Naive thymus-derived CD4-positive, alpha-beta T cell (primary cell): ENCODE measurements around the gene PDS5A. TPM values are rescaled to one million over a fixed set of nuclear protein-coding genes. Genes with fewer than 3 reads are reported as not detected.
"Not testable (repeated sequence)": the region's sequence is repeated elsewhere in the genome, so short reads cannot be mapped to it uniquely, and the experiment has no call there.

Experiments used
- ATAC-seq: fragments of 150-1000 bp; cut with Tn5 transposase; 2 replicates; pipeline ENCODE4 v1.10.0; 2021; ENCODE audit warnings: mild to moderate bottlenecking, moderate library complexity
- CTCF ChIA-PET: fragments of 350-600 bp; sonication (Branson Sonifier 250); formaldehyde crosslinking; loops from one replicate; lab custom pipeline; 2021; ENCODE audit warnings: antibody characterized with exemption; lab: Charles Lee
- POLR2A ChIA-PET: fragments of 350-600 bp; sonication (Branson Sonifier 250); formaldehyde crosslinking; loops from one replicate; lab custom pipeline; 2021; ENCODE audit warnings: antibody characterized with exemption, inconsistent platforms; lab: Charles Lee
- DNase-seq, 9 donors: peaks; one replicate each; pipeline versions ENCODE4 v3.0.0 to v3.0.0-alpha.2; 2020 to 2022; ENCODE audit warnings: mixed read lengths in 1 of 9
- H3K27ac ChIP-seq: one replicate; pipeline ENCODE4 v1.7.0; 2013; ENCODE audit warnings: mild to moderate bottlenecking, low read depth, low read length, moderate library complexity
- H3K27me3 ChIP-seq, 2 donors: one replicate each; pipeline ENCODE4 v1.7.0; 2013; ENCODE audit warnings: low read length in 2 of 2, mild to moderate bottlenecking in 2 of 2, moderate library complexity in 2 of 2; ENCODE audit not compliant: control insufficient read depth in 2 of 2, insufficient read depth in 2 of 2
- H3K36me3 ChIP-seq, 3 experiments: 1 replicate in 2 of 3; 2 replicates in 1 of 3; pipeline ENCODE4 v1.7.0; 2013; ENCODE audit warnings: low read length in 3 of 3, mild to moderate bottlenecking in 3 of 3, moderate library complexity in 1 of 3; ENCODE audit not compliant: insufficient read depth in 3 of 3, control insufficient read depth in 2 of 3
- H3K4me1 ChIP-seq, 2 donors: one replicate each; pipeline ENCODE4 v1.7.0; 2013; ENCODE audit warnings: low read length in 2 of 2, mild to moderate bottlenecking in 2 of 2, moderate library complexity in 1 of 2; ENCODE audit not compliant: control insufficient read depth in 2 of 2, insufficient read depth in 2 of 2
- H3K4me3 ChIP-seq: 2 replicates; pipeline ENCODE4 v1.7.0; 2013; ENCODE audit warnings: mild to moderate bottlenecking, low read length
- H3K9me3 ChIP-seq, 3 experiments: 1 replicate in 2 of 3; 2 replicates in 1 of 3; pipeline ENCODE4 v1.7.0; 2013; ENCODE audit warnings: low read length in 3 of 3; ENCODE audit not compliant: control insufficient read depth in 2 of 3
- H3K27ac Mint-ChIP-seq, 9 donors: one replicate each; pipeline ENCODE4 v1.8.0; 2020 to 2022; ENCODE audit warnings: mixed read lengths in 9 of 9, mild to moderate bottlenecking in 8 of 9, moderate library complexity in 5 of 9, inconsistent platforms in 2 of 9
- H3K27me3 Mint-ChIP-seq, 5 donors: one replicate each; pipeline ENCODE4 v1.8.0; 2021 to 2022; ENCODE audit warnings: mixed read lengths in 5 of 5, mild to moderate bottlenecking in 1 of 5
- H3K36me3 Mint-ChIP-seq, 5 donors: one replicate each; pipeline ENCODE4 v1.8.0; 2020 to 2022; ENCODE audit warnings: mixed read lengths in 5 of 5, mild to moderate bottlenecking in 3 of 5, inconsistent platforms in 1 of 5
- H3K4me1 Mint-ChIP-seq, 7 donors: one replicate each; pipeline ENCODE4 v1.8.0; 2020 to 2022; ENCODE audit warnings: mixed read lengths in 7 of 7, mild to moderate bottlenecking in 3 of 7, inconsistent platforms in 1 of 7
- H3K4me3 Mint-ChIP-seq, 10 donors: one replicate each; pipeline ENCODE4 v1.8.0; 2020 to 2022; ENCODE audit warnings: mild to moderate bottlenecking in 10 of 10, mixed read lengths in 10 of 10, moderate library complexity in 6 of 10, inconsistent platforms in 2 of 10
- H3K9me3 Mint-ChIP-seq, 11 donors: one replicate each; pipeline ENCODE4 v1.8.0; 2020 to 2022; ENCODE audit warnings: mixed read lengths in 11 of 11, mild to moderate bottlenecking in 4 of 11, inconsistent platforms in 1 of 11, moderate library complexity in 1 of 11
- intact Hi-C, 2 donors: fragments of 100-400 bp; cut with micrococcal nuclease; formaldehyde crosslinking; loops; one replicate each; pipeline ENCODE4 v1.15.1; 2023
- polyA plus RNA-seq, 2 donors: library from polyadenylated mRNA; unstranded; fragments of 300-500 nt; fragmentation: Illumina TruSeq; gene quantifications; one replicate each; pipeline ENCODE4 v1.2.3, GENCODE V29; 2021
- total RNA-seq, 6 experiments: library from RNA in 5 of 6; stranded (reverse) in 5 of 6; gene quantifications; 1 replicate in 5 of 6; 2 replicates in 1 of 6; pipeline ENCODE4 v1.2.3 and lab custom pipeline; 2021 to 2026

The PDS5A gene
- total and polyA plus RNA-seq, 7 experiments from 2014 or later: 42.8 to 102 (median 96.2) TPM

- no peaks in the 10 kb centered on the region for H3K9me3 ChIP-seq
- no peak for ATAC-seq
- ChIA-PET CTCF (no interaction called here), POLR2A (no interaction called here)
- H3K4me3 ChIP-seq: no peak overlapping the region
- Mint-ChIP-seq H3K36me3 (peaks cover 0 to 18% (median 5%) of the 10 kb centered on the region in 5 donors), H3K9me3 (no peaks in the 10 kb centered on the region), H3K27me3 (no peaks in the 10 kb centered on the region), H3K4me1 (peaks cover 23 to 74% (median 46%) of the 10 kb centered on the region in 7 donors), H3K27ac (peak overlapping the region in 6 of 9 donors; percentile 23 to 59 (median 40)), H3K4me3 (peak overlapping the region in 2 of 10 donors; percentile 24 to 29)
- peaks cover 4 to 5% of the 10 kb centered on the region in 2 donors for H3K4me1 ChIP-seq
- intact Hi-C loops: loop anchor here in 1 of 2 donors (2.0 kb wide), 1 partner anchor 15 kb away; no protein-coding TSS in a partner anchor
- no peaks in the 10 kb centered on the region for H3K27me3 ChIP-seq
- DNase-seq: no peak
- no peaks in the 10 kb centered on the region for H3K36me3 ChIP-seq
- no peak overlapping the region for H3K27ac ChIP-seq
Observed at GRCh38 chr4:39947417-39947816, 30.3 kb downstream of the PDS5A start.

- H3K27ac ChIP-seq, H3K27me3 Mint-ChIP-seq, H3K9me3 Mint-ChIP-seq, H3K36me3 ChIP-seq, POLR2A ChIA-PET, H3K9me3 ChIP-seq, intact Hi-C loops, H3K4me1 ChIP-seq, ATAC-seq, H3K36me3 Mint-ChIP-seq, H3K4me3 ChIP-seq, H3K27me3 ChIP-seq, DNase-seq: not testable (repeated sequence)
- Mint-ChIP-seq H3K4me3 (peak overlapping the region in 2 of 10 donors; percentile 15 to 32), H3K27ac (peak overlapping the region in 1 of 9 donors; percentile 14), H3K4me1 (peaks cover 25 to 83% (median 58%) of the 10 kb centered on the region in 7 donors)
- CTCF ChIA-PET: interaction anchor here (0.6 kb wide), 1 partner anchor 122 kb away, joined by 4 read pairs; no protein-coding TSS in a partner anchor
Observed at GRCh38 chr4:39944245-39944644, 33.5 kb downstream of the PDS5A start.

GRCh38 chr4:39942507-39942906 is 35.2 kb downstream of the PDS5A start:
- H3K36me3 Mint-ChIP-seq: peaks cover 0 to 5% (median 4%) of the 10 kb centered on the region in 5 donors
- peak overlapping the region in 1 of 10 donors; percentile 32 for H3K4me3 Mint-ChIP-seq
- Histone ChIP-seq H3K27ac (no peak overlapping the region), H3K27me3 (no peaks in the 10 kb centered on the region), H3K9me3 (no peaks in the 10 kb centered on the region), H3K36me3 (no peaks in the 10 kb centered on the region), H3K4me1 (peaks cover 4 to 9% of the 10 kb centered on the region in 2 donors), H3K4me3 (no peak overlapping the region)
- no peak for ATAC-seq
- H3K4me1 Mint-ChIP-seq: peaks cover 30 to 78% (median 54%) of the 10 kb centered on the region in 7 donors
- no peak for DNase-seq
- CTCF ChIA-PET: no interaction called here
- intact Hi-C loops: no loop called here
- peak overlapping the region in 4 of 9 donors; percentile 22 to 64 (median 54) for H3K27ac Mint-ChIP-seq
- H3K27me3 Mint-ChIP-seq: no peaks in the 10 kb centered on the region
- no peaks in the 10 kb centered on the region for H3K9me3 Mint-ChIP-seq
- POLR2A ChIA-PET: no interaction called here

GRCh38 chr4:39941682-39942217 is 36.0 kb downstream of the PDS5A start:
- CTCF ChIA-PET: no interaction called here
- Histone ChIP-seq H3K4me3 (no peak overlapping the region), H3K27me3 (no peaks in the 10 kb centered on the region), H3K4me1 (peaks cover 4 to 6% of the 10 kb centered on the region in 2 donors), H3K9me3 (no peaks in the 10 kb centered on the region), H3K36me3 (no peaks in the 10 kb centered on the region), H3K27ac (no peak overlapping the region)
- ATAC-seq (no peak), DNase-seq (no peak)
- H3K27me3 Mint-ChIP-seq: no peaks in the 10 kb centered on the region
- peaks cover 29 to 75% (median 55%) of the 10 kb centered on the region in 7 donors for H3K4me1 Mint-ChIP-seq
- peaks cover 0 to 9% (median 4%) of the 10 kb centered on the region in 5 donors for H3K36me3 Mint-ChIP-seq
- peak overlapping the region in 5 of 9 donors; percentile 8 to 68 (median 47) for H3K27ac Mint-ChIP-seq
- intact Hi-C loops: no loop called here
- peak overlapping the region in 1 of 10 donors; percentile 32 for H3K4me3 Mint-ChIP-seq
- no peaks in the 10 kb centered on the region for H3K9me3 Mint-ChIP-seq
- POLR2A ChIA-PET: interaction anchor here (0.6 kb wide), 1 partner anchor 483 kb away, joined by 3 read pairs; the partner anchor contains the start of genes LIAS and RPL9

- CTCF ChIA-PET: no interaction called here
- ATAC-seq: no peak
- H3K27me3 ChIP-seq: no peaks in the 10 kb centered on the region
- no peak overlapping the region for H3K4me3 ChIP-seq
- H3K27ac Mint-ChIP-seq: peak overlapping the region in 8 of 9 donors; percentile 22 to 72 (median 43)
- no peaks in the 10 kb centered on the region for H3K27me3 Mint-ChIP-seq
- peaks cover 0 to 16% (median 7%) of the 10 kb centered on the region in 5 donors for H3K36me3 Mint-ChIP-seq
- no peak overlapping the region for H3K4me3 Mint-ChIP-seq
- no peaks in the 10 kb centered on the region for H3K9me3 ChIP-seq
- H3K4me1 ChIP-seq: peaks cover 10 to 20% of the 10 kb centered on the region in 2 donors
- intact Hi-C loops: no loop called here
- H3K4me1 Mint-ChIP-seq: peaks cover 41 to 79% (median 71%) of the 10 kb centered on the region in 7 donors
- no peak overlapping the region for H3K27ac ChIP-seq
- peaks cover 0 to 2% (median 0%) of the 10 kb centered on the region in 11 donors for H3K9me3 Mint-ChIP-seq
- POLR2A ChIA-PET: no interaction called here
- no peak for DNase-seq
- H3K36me3 ChIP-seq: no peaks in the 10 kb centered on the region
Observed at GRCh38 chr4:39937683-39938268, 39.9 kb downstream of the PDS5A start.

GRCh38 chr4:39936565-39937418 is 40.9 kb downstream of the PDS5A start:
- H3K27ac Mint-ChIP-seq: peak overlapping the region in 8 of 9 donors; percentile 13 to 84 (median 26)
- H3K9me3 Mint-ChIP-seq: peaks cover 0 to 2% (median 0%) of the 10 kb centered on the region in 11 donors
- peaks cover 34 to 78% (median 70%) of the 10 kb centered on the region in 7 donors for H3K4me1 Mint-ChIP-seq
- H3K4me3 ChIP-seq: no peak overlapping the region
- no peak overlapping the region for H3K27ac ChIP-seq
- peaks cover 0 to 20% (median 7%) of the 10 kb centered on the region in 5 donors for H3K36me3 Mint-ChIP-seq
- POLR2A ChIA-PET: no interaction called here
- peak overlapping the region in 3 of 10 donors; percentile 13 to 28 (median 14) for H3K4me3 Mint-ChIP-seq
- intact Hi-C loops: no loop called here
- no peaks in the 10 kb centered on the region for H3K9me3 ChIP-seq
- no peak for DNase-seq
- no peaks in the 10 kb centered on the region for H3K27me3 ChIP-seq
- no peak for ATAC-seq
- peaks cover 6 to 27% of the 10 kb centered on the region in 2 donors for H3K4me1 ChIP-seq
- no peaks in the 10 kb centered on the region for H3K27me3 Mint-ChIP-seq
- no peaks in the 10 kb centered on the region for H3K36me3 ChIP-seq
- CTCF ChIA-PET: no interaction called here
